ENCODE data around the gene JAKMIP1. TPM values are rescaled to one million over a fixed set of nuclear protein-coding genes. Genes with fewer than 3 reads are reported as not detected.

Gene JAKMIP1
- total RNA-seq, 1 donor from 2014 or later, result 5.5 TPM

- H3K9me3 Mint-ChIP-seq, result peaks cover 14% of the 10 kb centered on the region
- H3K4me3 Mint-ChIP-seq, result no peak overlapping the region
These were observed 17.7 kb downstream of the JAKMIP1 start for GRCh38 chr4:6182376-6183280.

GRCh38 chr4:6180841-6181631 is 19.3 kb downstream of the JAKMIP1 start:
- H3K27ac ChIP-seq, result no peak overlapping the region

More at GRCh38 chr4:6182376-6183280, 17.7 kb downstream of the JAKMIP1 start:
- Histone ChIP-seq H3K4me1 (no peaks in the 10 kb centered on the region), H3K4me3 (no peak overlapping the region), H3F3A (ENCODE audit: low read depth) (no peaks in the 10 kb centered on the region), H2AFZ (replicated peaks) (no peak overlapping the region), H3K27me3 (no peaks in the 10 kb centered on the region), H3K36me3 (no peaks in the 10 kb centered on the region), H3K9ac (no peak overlapping the region), H4K20me1 (ENCODE audit: low read depth) (no peaks in the 10 kb centered on the region), H3K4me2 (no peak overlapping the region), H3K79me2 (ENCODE audit: low read depth) (no peaks in the 10 kb centered on the region), H3K9me3 (ENCODE audit: low read depth) (no peaks in the 10 kb centered on the region), H3K27ac (no peak overlapping the region)
- DNase-seq (ENCODE audit: low spot score), result no peak
- Mint-ChIP-seq H3K36me3 (no peaks in the 10 kb centered on the region), H3K27ac (no peak overlapping the region), H3K27me3 (ENCODE audit: insufficient read depth, low read depth) (peaks cover 26% of the 10 kb centered on the region), H3K4me1 (no peaks in the 10 kb centered on the region)
- TF ChIP-seq, protein P1, sequence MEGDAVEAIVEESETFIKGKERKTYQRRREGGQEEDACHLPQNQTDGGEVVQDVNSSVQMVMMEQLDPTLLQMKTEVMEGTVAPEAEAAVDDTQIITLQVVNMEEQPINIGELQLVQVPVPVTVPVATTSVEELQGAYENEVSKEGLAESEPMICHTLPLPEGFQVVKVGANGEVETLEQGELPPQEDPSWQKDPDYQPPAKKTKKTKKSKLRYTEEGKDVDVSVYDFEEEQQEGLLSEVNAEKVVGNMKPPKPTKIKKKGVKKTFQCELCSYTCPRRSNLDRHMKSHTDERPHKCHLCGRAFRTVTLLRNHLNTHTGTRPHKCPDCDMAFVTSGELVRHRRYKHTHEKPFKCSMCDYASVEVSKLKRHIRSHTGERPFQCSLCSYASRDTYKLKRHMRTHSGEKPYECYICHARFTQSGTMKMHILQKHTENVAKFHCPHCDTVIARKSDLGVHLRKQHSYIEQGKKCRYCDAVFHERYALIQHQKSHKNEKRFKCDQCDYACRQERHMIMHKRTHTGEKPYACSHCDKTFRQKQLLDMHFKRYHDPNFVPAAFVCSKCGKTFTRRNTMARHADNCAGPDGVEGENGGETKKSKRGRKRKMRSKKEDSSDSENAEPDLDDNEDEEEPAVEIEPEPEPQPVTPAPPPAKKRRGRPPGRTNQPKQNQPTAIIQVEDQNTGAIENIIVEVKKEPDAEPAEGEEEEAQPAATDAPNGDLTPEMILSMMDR (IDR thresholded peaks at IDR 0.05), result no peak
- TF ChIP-seq EZH2phosphoT487 (IDR thresholded peaks at IDR 0.05) (no peak), EZH2 (IDR thresholded peaks at IDR 0.05) (no peak)

GRCh38 chr4:6179362-6179761 is 21.0 kb downstream of the JAKMIP1 start:
- no peak overlapping the region for H3K27ac ChIP-seq
- H3K4me1 ChIP-seq, result no peaks in the 10 kb centered on the region
- peaks cover 24% of the 10 kb centered on the region for H3K27me3 Mint-ChIP-seq (ENCODE audit: insufficient read depth, low read depth)
- no peaks in the 10 kb centered on the region for H3K36me3 Mint-ChIP-seq
- no peaks in the 10 kb centered on the region for H3K4me1 Mint-ChIP-seq
- H3K9ac ChIP-seq, result no peak overlapping the region
- peaks cover 10% of the 10 kb centered on the region for H3K9me3 Mint-ChIP-seq
- no peaks in the 10 kb centered on the region for H3K9me3 ChIP-seq (ENCODE audit: low read depth)
- H2AFZ ChIP-seq (replicated peaks), result no peak overlapping the region
- no peaks in the 10 kb centered on the region for H3K27me3 ChIP-seq
- no peak for DNase-seq (ENCODE audit: low spot score)
- no peak for TF ChIP-seq EZH2 (IDR thresholded peaks at IDR 0.05)
- no peak for TF ChIP-seq EZH2phosphoT487 (IDR thresholded peaks at IDR 0.05)
- TF ChIP-seq, protein P1 (IDR thresholded peaks at IDR 0.05), result no peak
- H3K79me2 ChIP-seq (ENCODE audit: low read depth), result no peaks in the 10 kb centered on the region
- H3K4me3 ChIP-seq, result no peak overlapping the region
- H3K4me3 Mint-ChIP-seq, result no peak overlapping the region
- no peaks in the 10 kb centered on the region for H3F3A ChIP-seq (ENCODE audit: low read depth)
- no peaks in the 10 kb centered on the region for H4K20me1 ChIP-seq (ENCODE audit: low read depth)
- H3K36me3 ChIP-seq, result no peaks in the 10 kb centered on the region
- no peak overlapping the region for H3K27ac Mint-ChIP-seq
- H3K4me2 ChIP-seq, result no peak overlapping the region

More at GRCh38 chr4:6180841-6181631, 19.3 kb downstream of the JAKMIP1 start:
- H3K36me3 Mint-ChIP-seq, result no peaks in the 10 kb centered on the region
- no peak overlapping the region for H3K4me3 ChIP-seq
- H3K27me3 Mint-ChIP-seq (ENCODE audit: insufficient read depth, low read depth), result peaks cover 25% of the 10 kb centered on the region
- H3K27me3 ChIP-seq, result no peaks in the 10 kb centered on the region
- no peaks in the 10 kb centered on the region for H3K36me3 ChIP-seq
- H3K4me1 ChIP-seq, result no peaks in the 10 kb centered on the region
- no peak overlapping the region for H3K4me3 Mint-ChIP-seq
- H4K20me1 ChIP-seq (ENCODE audit: low read depth), result no peaks in the 10 kb centered on the region
- H3K9me3 ChIP-seq (ENCODE audit: low read depth), result no peaks in the 10 kb centered on the region
- H3K9ac ChIP-seq, result no peak overlapping the region
- no peak overlapping the region for H2AFZ ChIP-seq (replicated peaks)
- H3K9me3 Mint-ChIP-seq, result peaks cover 14% of the 10 kb centered on the region
- no peak for DNase-seq (ENCODE audit: low spot score)
- H3F3A ChIP-seq (ENCODE audit: low read depth), result no peaks in the 10 kb centered on the region
- no peak overlapping the region for H3K27ac Mint-ChIP-seq
- H3K79me2 ChIP-seq (ENCODE audit: low read depth), result no peaks in the 10 kb centered on the region
- TF ChIP-seq EZH2phosphoT487 (IDR thresholded peaks at IDR 0.05) (no peak), EZH2 (IDR thresholded peaks at IDR 0.05) (no peak)
- TF ChIP-seq, protein P1 (IDR thresholded peaks at IDR 0.05), result no peak
- no peak overlapping the region for H3K4me2 ChIP-seq
- no peaks in the 10 kb centered on the region for H3K4me1 Mint-ChIP-seq

Measured in neural progenitor cell (in vitro differentiated cells).